A673 (cell line): ENCODE measurements around the gene VSTM1. TPM values are rescaled to one million over a fixed set of nuclear protein-coding genes. Genes with fewer than 3 reads are reported as not detected.

ENCODE experiments used
- BruUV-seq: library from RNA; stranded (reverse); fragments of 400-500 nt; replicated peaks from 2 replicates; lab custom pipeline; 2021; lab: Mats Ljungman, UMichigan
- CTCF ChIA-PET: fragments of 300-600 bp; sonication (Branson Sonifier 250); formaldehyde crosslinking; loops from one replicate; lab custom pipeline; 2022; ENCODE audit warnings: antibody characterized with exemption; lab: Charles Lee
- POLR2A ChIA-PET: fragments of 300-600 bp; sonication (Branson Sonifier 250); formaldehyde crosslinking; loops from one replicate; lab custom pipeline; 2022; ENCODE audit warnings: antibody characterized with exemption; ENCODE audit not compliant: low non-redundant PET; lab: Charles Lee
- DNase-seq: peaks from one replicate; pipeline ENCODE4 v3.0.0-alpha.2; 2015; ENCODE audit warnings: low spot score
- H3K27ac ChIP-seq: fragments of 200-600 bp; sonication (generic); 2 replicates; pipeline ENCODE4 v1.5.1; 2016; ENCODE audit warnings: mixed run types, low read depth, mild to moderate bottlenecking, mixed read lengths, antibody characterized with exemption, low read length; ENCODE audit not compliant: poor library complexity, severe bottlenecking
- H3K27me3 ChIP-seq: fragments of 200-600 bp; sonication (generic); replicated peaks from 2 replicates; pipeline ENCODE4 v1.6.1; 2017; ENCODE audit warnings: mixed run types, low read depth, mild to moderate bottlenecking, mixed read lengths, antibody characterized with exemption, low read length; ENCODE audit not compliant: insufficient read depth, poor library complexity
- H3K36me3 ChIP-seq: fragments of 200-600 bp; sonication (generic); 2 replicates; pipeline ENCODE4 v1.6.1; 2016; ENCODE audit warnings: mixed run types, mild to moderate bottlenecking, mixed read lengths, antibody characterized with exemption, low read length; ENCODE audit not compliant: insufficient read depth, poor library complexity, severe bottlenecking
- H3K4me1 ChIP-seq: fragments of 200-600 bp; sonication (generic); 2 replicates; pipeline ENCODE4 v1.6.1; 2017; ENCODE audit warnings: mixed run types, mild to moderate bottlenecking, mixed read lengths, antibody characterized with exemption, low read length; ENCODE audit not compliant: insufficient read depth, poor library complexity, severe bottlenecking
- H3K4me3 ChIP-seq: fragments of 200-600 bp; sonication (generic); 2 replicates; pipeline ENCODE4 v1.5.1; 2016; ENCODE audit warnings: low read depth, mixed run types, mild to moderate bottlenecking, mixed read lengths, low read length; ENCODE audit not compliant: poor library complexity, severe bottlenecking
- H3K9me3 ChIP-seq: fragments of 200-600 bp; sonication (generic); 2 replicates; pipeline ENCODE4 v1.6.1; 2016; ENCODE audit warnings: mixed run types, low read depth, mild to moderate bottlenecking, mixed read lengths, antibody characterized with exemption, low read length; ENCODE audit not compliant: poor library complexity, severe bottlenecking
- EZH2 ChIP-seq: fragments of 200-600 bp; sonication (generic); IDR thresholded peaks from 2 replicates; pipeline ENCODE4 v1.6.1; 2017; ENCODE audit warnings: borderline replicate concordance, low read depth, mild to moderate bottlenecking, mixed read lengths, antibody characterized with exemption, low read length; ENCODE audit not compliant: poor library complexity, severe bottlenecking
- intact Hi-C: fragments of 100-400 bp; cut with micrococcal nuclease; formaldehyde crosslinking; loops from one replicate; pipeline ENCODE4 v1.10.0; 2022; ENCODE audit not compliant: unreplicated experiment
- total RNA-seq: library from RNA; stranded (reverse); gene quantifications from 2 replicates; pipeline ENCODE4 v1.2.3, GENCODE V29; 2021
- TF ChIP-seq, protein P1 (sequence below): fragments of 300-800, 200-600 bp; sonication (generic); conservative IDR thresholded peaks from 2 replicates; pipeline ENCODE4 v1.5.1; 2017; ENCODE audit warnings: low read depth, mild to moderate bottlenecking, antibody characterized with exemption, low read length, moderate library complexity, mixed read lengths

Gene VSTM1
- total RNA-seq, 1 experiment from 2014 or later: not detected

DNA sequence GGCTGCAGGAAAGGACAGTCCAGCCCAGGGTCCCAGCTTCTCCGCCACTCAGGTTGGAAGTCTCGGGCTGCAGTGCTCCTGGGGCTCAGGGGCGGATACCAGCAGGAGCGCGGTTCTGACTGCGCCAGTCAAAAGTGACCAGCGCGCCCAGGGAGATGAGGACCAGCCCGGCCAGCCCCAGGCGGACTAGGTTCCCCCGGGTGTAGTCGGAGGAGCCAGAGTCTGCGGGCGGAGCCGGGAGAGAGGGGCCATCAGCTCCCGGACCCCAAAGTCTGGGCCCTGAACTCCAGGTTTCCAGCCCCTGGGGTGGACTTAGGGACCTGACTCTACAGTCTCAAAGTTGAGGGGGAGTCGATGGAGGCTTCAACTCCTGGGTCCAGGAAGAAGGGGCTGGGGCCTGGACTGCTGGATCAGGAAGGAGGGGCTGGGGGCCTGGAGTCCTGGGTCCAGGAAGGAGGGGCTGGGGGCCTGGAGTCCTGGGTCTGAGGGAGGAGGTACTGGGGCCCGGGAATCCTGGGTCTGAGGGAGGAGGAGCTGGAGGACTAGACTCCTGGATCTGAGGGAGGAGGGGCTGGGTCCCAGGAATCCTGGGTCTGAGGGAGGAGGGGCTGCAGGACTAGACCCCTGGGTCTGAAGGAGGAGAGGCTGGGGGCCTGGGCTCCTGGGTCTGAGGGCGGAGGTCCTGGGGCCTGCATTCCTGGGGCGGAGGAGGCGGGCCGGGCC lies 31.6 kb upstream of the VSTM1 start:
- CTCF ChIA-PET: no interaction called here
- POLR2A ChIA-PET: no interaction called here
- no TSS peak for BruUV-seq
- no peaks in the 10 kb centered on the region for H3K27me3 ChIP-seq
- peak overlapping the region; percentile 32 for H3K4me3 ChIP-seq
- H3K36me3 ChIP-seq: no peaks in the 10 kb centered on the region
- H3K27ac ChIP-seq: no peak overlapping the region
- intact Hi-C loops: no loop called here
- TF ChIP-seq, protein P1, sequence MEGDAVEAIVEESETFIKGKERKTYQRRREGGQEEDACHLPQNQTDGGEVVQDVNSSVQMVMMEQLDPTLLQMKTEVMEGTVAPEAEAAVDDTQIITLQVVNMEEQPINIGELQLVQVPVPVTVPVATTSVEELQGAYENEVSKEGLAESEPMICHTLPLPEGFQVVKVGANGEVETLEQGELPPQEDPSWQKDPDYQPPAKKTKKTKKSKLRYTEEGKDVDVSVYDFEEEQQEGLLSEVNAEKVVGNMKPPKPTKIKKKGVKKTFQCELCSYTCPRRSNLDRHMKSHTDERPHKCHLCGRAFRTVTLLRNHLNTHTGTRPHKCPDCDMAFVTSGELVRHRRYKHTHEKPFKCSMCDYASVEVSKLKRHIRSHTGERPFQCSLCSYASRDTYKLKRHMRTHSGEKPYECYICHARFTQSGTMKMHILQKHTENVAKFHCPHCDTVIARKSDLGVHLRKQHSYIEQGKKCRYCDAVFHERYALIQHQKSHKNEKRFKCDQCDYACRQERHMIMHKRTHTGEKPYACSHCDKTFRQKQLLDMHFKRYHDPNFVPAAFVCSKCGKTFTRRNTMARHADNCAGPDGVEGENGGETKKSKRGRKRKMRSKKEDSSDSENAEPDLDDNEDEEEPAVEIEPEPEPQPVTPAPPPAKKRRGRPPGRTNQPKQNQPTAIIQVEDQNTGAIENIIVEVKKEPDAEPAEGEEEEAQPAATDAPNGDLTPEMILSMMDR: no peak
- TF ChIP-seq EZH2: no peak
- no peak for DNase-seq
- H3K9me3 ChIP-seq: peaks cover 3% of the 10 kb centered on the region
- H3K4me1 ChIP-seq: peaks cover 5% of the 10 kb centered on the region

DNA sequence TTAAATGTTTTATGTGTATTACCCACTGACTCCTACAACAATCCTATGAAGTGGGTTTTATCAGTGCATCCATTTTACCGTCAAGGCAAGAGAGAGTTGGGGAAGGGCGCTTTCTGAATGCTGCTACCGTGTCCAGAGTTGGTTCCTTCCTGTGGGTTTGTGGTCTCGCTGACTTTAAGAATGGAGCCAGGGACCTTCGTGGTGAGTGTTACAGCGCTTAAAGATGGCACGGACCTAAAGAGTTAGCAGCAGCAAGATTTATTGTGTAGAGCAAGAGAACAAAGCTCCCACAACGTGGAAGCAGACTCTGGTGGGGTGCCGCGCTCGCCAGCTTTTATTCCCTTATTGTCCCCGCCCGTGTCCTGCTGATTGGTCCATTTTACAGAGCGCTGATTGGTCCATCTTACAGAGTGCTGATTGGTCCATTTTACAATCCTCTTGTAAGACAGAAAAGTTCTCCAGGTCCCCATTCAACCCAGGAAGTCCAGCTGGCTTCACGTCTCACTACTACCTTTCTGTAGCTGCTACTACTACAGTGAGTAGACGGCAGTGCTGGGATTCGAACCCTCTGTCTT lies 30.8 kb upstream of the VSTM1 start:
- ChIA-PET CTCF (no interaction called here), POLR2A (interaction anchor here (0.6 kb wide), 1 partner anchor 48 kb away, joined by 7 read pairs; no protein-coding TSS in a partner anchor)
- BruUV-seq: no TSS peak
- H3K4me1 ChIP-seq: peaks cover 5% of the 10 kb centered on the region
- no peak overlapping the region for H3K4me3 ChIP-seq
- H3K27ac ChIP-seq: no peak overlapping the region
- no peak for DNase-seq
- intact Hi-C loops: no loop called here
- H3K27me3 ChIP-seq: no peaks in the 10 kb centered on the region
- peaks cover 3% of the 10 kb centered on the region for H3K9me3 ChIP-seq
- TF ChIP-seq EZH2: no peak
- TF ChIP-seq, protein P1: no peak
- H3K36me3 ChIP-seq: no peaks in the 10 kb centered on the region

DNA sequence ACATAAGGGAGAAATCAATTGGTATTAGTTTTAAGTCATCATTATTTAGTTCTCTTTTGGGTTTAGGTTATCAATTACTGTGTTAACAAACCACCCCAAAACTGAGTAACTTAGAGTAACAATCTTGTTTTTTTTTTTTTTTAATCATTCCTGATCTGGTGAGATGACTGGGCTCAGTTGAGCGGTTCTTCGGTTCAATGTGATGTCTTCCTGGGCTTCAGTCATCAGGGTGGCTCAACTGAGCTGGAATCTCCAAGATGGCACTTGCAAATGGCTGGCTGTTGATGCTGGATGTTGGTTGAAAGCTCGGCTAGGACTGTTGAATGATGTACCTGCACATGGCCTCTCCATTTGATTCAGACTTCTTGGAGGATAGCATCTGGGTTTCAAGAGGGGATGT lies 20.7 kb upstream of the VSTM1 start:
- ChIA-PET CTCF (no interaction called here), POLR2A (no interaction called here)
- peaks cover 6% of the 10 kb centered on the region for H3K9me3 ChIP-seq
- no peak overlapping the region for H3K4me3 ChIP-seq
- intact Hi-C loops: no loop called here
- TF ChIP-seq, protein P1: no peak
- no peak for TF ChIP-seq EZH2
- no peak for DNase-seq
- H3K36me3 ChIP-seq: no peaks in the 10 kb centered on the region
- no peak overlapping the region for H3K27ac ChIP-seq
- no TSS peak for BruUV-seq
- H3K27me3 ChIP-seq: no peaks in the 10 kb centered on the region
- H3K4me1 ChIP-seq: no peaks in the 10 kb centered on the region
